Epithelial cell of alveolus of lung (primary cell): ENCODE data around the gene C10orf88. TPM values are rescaled to one million over a fixed set of nuclear protein-coding genes. Genes with fewer than 3 reads are reported as not detected.

Source experiments
- total RNA-seq: library from RNA; depleted of rRNA; stranded (reverse); fragments of >200 nt; gene quantifications from 2 replicates; pipeline ENCODE4 v1.2.1, GENCODE V29; 2015

C10orf88 gene, protein sequence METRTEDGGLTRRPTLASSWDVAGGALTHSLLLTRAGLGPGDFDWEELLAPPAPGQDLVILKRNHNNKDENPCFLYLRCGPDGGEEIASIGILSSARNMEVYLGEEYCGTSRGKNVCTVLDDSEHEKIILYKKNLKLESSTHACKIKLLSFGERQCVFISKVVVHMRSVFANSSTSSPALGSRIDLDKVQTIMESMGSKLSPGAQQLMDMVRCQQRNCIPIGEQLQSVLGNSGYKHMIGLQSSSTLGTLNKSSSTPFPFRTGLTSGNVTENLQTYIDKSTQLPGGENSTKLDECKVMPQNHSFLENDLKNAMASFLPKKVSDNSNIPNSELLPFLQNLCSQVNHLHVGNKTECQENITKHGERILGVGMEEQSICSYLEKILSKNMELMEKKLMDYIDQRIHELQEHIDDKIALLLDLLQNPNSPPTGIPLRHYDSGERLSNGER
- 5.1 and 6.1 TPM in 2 replicates for total RNA-seq

GRCh38 chr10:122953902-122954730 lies at the start of gene C10orf88:
TSS of gene C10orf88 (minus strand) at chr10:122954227. CDS start at chr10:122954178, 49 bp downstream.

DNA sequence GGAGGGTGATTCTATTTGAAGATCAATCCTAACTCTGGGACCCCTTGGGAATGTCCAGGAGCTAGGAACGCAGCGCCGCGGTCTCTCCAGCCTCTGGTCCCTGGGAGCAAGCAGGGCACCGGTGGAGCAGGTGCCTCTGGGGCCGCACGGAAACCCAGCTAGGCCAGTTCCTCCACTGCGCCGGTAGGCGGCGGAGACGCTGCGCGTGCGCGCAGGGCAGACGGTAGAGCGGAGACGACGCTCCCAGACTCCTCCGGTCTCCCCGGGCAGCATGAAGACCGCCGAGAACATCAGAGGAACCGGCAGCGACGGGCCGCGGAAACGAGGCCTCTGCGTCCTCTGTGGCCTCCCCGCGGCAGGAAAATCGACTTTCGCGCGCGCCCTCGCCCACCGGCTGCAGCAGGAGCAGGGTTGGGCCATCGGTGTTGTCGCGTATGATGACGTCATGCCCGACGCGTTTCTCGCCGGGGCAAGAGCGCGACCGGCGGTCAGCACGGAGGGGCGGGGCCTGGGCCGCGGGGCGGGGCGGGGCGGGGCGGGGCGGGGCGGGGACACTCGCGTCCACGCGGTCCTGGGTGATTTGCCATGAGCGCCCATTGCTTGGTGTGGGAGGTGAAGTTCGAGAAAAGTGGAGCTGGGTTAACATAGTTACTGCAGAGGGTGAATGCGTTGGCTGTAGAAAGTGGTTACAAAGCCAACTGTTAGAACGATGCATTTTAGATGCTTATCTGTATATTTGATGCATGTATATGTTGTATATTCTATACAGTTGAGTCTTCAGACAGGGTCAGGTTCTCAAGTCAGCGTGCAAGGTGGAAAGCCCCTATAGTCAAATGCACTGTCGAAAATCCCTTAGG lies 26.4 kb upstream of the C10orf88 start, which contains the start of gene PSTK:
Gene PSTK (plus strand): TSS at position 193 of the 857 bp plus-strand sequence. CDS start 79 bp downstream, at position 272.

GRCh38 chr10:122910310-122910709 lies 43.7 kb downstream of the C10orf88 start, which contains the start of gene FAM24A:
TSS of gene FAM24A (plus strand) at chr10:122910610. CDS start at chr10:122911635, 1,025 bp downstream.

Other genes starting within 250 kb of the C10orf88 start
- 0.08 and 0.13 TPM in 2 replicates for gene CUZD1, start 108.4 kb downstream of the C10orf88 start, total RNA-seq
- gene FAM24B, start 74.6 kb downstream of the C10orf88 start, total RNA-seq, result 2.2 and 2.8 TPM in 2 replicates
- gene FAM24A, start 43.6 kb downstream of the C10orf88 start, total RNA-seq, result not detected in 2 replicates
- 4.9 and 5.7 TPM in 2 replicates for gene PSTK, start 26.2 kb upstream of the C10orf88 start, total RNA-seq
- 1.9 and 7.7 TPM in 2 replicates for gene IKZF5, start 54.6 kb upstream of the C10orf88 start, total RNA-seq
- gene ACADSB, start 54.8 kb upstream of the C10orf88 start, total RNA-seq, result 2.8 and 6.1 TPM in 2 replicates
- not detected in 2 replicates for gene HMX3, start 181.7 kb upstream of the C10orf88 start, total RNA-seq
- gene HMX2, start 193.9 kb upstream of the C10orf88 start, total RNA-seq, result not detected in 2 replicates
- gene BUB3, start 200.2 kb upstream of the C10orf88 start, total RNA-seq, result 116 and 131 TPM in 2 replicates